ENCODE measurements around the gene CHPF. TPM values are rescaled to one million over a fixed set of nuclear protein-coding genes. Genes with fewer than 3 reads are reported as not detected.

CHPF gene
- total and polyA plus RNA-seq, 10 of the 15 experiments (the other 5 are each of a cell fraction or from before 2014, with no cell fraction given), result 0.09 to 17.4 (median 8.3) TPM; not detected in 1

GRCh38 chr2:219554350-219554749, 10.7 kb upstream of the CHPF start (continued):
- TF ChIP-seq CUX1 (IDR thresholded peaks at IDR 0.05; ENCODE audit: insufficient replicate concordance, low read depth, low read length) (no peak), SKIL (IDR thresholded peaks at IDR 0.05; ENCODE audit: low read depth, poor library complexity, severe bottlenecking) (no peak), NR2C2 (IDR thresholded peaks at IDR 0.05; ENCODE audit: borderline replicate concordance, control insufficient read depth, insufficient read length, low read depth) (no peak), POLR2AphosphoS2 (IDR thresholded peaks at IDR 0.05; ENCODE audit: low read depth, low read length) (no peak), PML (IDR thresholded peaks at IDR 0.05; ENCODE audit: low read length) (no peak), POLR2AphosphoS5 (IDR thresholded peaks at IDR 0.05; ENCODE audit: low read length) (no peak)

Measured in GM12878 (cell line).